PC-3 (cell line): ENCODE data around the gene CGB8.
"Not testable (repeated sequence)": the region's sequence is repeated elsewhere in the genome, so short reads cannot be mapped to it uniquely, and the experiment has no call there.

Experiments used
- CTCF ChIP-seq: fragments of 300-600 bp; sonication (generic); conservative IDR thresholded peaks from 2 replicates; pipeline ENCODE4 v1.5.1; 2017; ENCODE audit warnings: antibody characterized with exemption, low read depth, mild to moderate bottlenecking, low read length
- EZH2phosphoT487 ChIP-seq: fragments of 300-600 bp; sonication (generic); IDR thresholded peaks from 2 replicates; pipeline ENCODE4 v1.6.1; 2018; ENCODE audit warnings: mild to moderate bottlenecking, antibody characterized with exemption, low read length, borderline replicate concordance

DNA sequence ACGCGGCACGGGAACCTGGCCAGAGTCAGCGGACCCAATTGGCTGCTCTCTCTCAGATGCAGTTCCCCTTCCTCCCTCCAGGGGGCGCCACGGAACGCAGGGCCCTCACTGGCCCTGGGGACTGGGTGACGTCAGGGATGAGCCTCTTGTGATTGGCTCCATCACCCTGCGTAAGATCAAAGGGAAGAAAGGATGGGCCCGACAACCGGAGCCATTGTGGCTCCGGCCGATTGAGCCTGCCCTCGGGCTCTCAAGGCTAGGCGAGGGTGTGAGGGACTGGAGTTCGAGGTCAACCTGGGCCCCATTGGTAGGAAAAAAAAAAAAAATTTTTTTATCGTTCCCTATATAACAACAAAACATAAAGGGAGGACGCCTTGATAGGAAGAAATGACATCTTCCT, 12.1 kb downstream of the CGB8 start, which contains the start of gene CGB1:
- peak; percentile 59 for TF ChIP-seq CTCF
- TF ChIP-seq EZH2phosphoT487 = not testable (repeated sequence)
